H1 (cell line): ENCODE results near the gene CMIP. TPM values are rescaled to one million over a fixed set of nuclear protein-coding genes. Genes with fewer than 3 reads are reported as not detected.

Experiments
- GTF2F1 ChIP-seq: IDR thresholded peaks from 2 replicates; pipeline ENCODE4 v1.6.1; 2012; ENCODE audit warnings: low read depth, low read length, improper control_type of control experiment, borderline replicate concordance
- polyA plus RNA-seq, 7 experiments: library from polyadenylated mRNA; depleted of rRNA in 3 of 7; stranded (reverse) in 5 of 7; unstranded in 2 of 7; fragments of >200 nt in 5 of 7; fragments of 200-250 nt in 2 of 7; gene quantifications; 1 replicate in 5 of 7; 2 replicates in 1 of 7; 4 replicates in 1 of 7; pipeline versions ENCODE4 v1.2.1 to v1.2.3, GENCODE V29; 2011 to 2013; ENCODE audit warnings: missing spikeins in 2 of 7, mixed read lengths in 2 of 7
- total RNA-seq: library from RNA; stranded (reverse); fragmentation: NEBNext Ultra II Directional; extraction: Animal tissue kit (Norgen Biotek cat#: 25700); gene quantifications from 2 replicates; pipeline ENCODE4 v1.2.1, GENCODE V29; 2021

CMIP gene
- total and polyA plus RNA-seq, 2 of the 8 experiments (the other 6 are each of a cell fraction or from before 2014, with no cell fraction given), result 7.9 to 53.2 TPM

DNA sequence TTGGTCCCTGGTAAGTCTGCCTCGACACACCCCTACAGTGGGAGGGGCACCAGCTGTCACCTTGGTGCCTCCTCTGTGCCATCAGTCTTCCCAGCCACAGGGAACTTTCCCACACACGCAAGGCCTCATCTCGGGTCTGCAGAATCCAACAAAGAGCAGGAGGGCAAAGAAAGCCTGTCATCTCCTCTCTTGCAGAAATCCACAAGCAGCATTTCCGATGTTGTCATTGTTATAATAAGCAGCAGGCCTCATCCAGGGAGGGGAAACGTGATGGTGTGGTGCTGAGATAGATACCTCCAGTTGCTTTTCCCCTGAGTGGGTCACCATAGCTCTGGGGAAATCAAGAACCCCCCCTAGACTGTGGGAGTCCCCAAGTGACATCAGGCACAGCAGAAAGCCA lies 110.4 kb downstream of the CMIP start (continued):
- TF ChIP-seq GTF2F1, result no peak
